ENCODE measurements around the gene ITGB3.

The ITGB3 gene

GRCh38 chr17:47276444-47276843 lies 22.8 kb downstream of the ITGB3 start:
- DNase-seq (ENCODE audit: low spot score), result no peak

GRCh38 chr17:47276868-47277267 lies 23.2 kb downstream of the ITGB3 start:
- DNase-seq (ENCODE audit: low spot score), result no peak

DNA sequence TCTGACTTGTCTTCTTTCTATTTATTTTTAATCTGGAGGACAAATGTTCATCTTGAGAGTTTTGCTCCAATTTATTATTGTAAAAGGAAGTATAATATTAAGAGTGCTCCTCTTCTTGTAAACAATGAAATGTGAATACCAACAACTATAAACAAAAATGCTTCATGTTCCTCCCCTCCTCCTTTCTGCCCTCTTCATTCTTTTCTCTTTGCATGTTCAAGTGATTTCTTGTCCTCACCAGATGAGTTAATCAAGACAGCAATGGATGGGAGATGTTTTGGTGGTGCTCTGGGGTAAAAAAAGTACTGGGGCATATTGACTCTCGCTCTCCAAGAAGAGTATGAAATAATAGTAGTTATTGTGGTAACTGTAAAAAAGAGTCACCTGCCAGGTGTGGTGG lies 24.3 kb downstream of the ITGB3 start:
- no peak for DNase-seq (ENCODE audit: low spot score)

- DNase-seq (ENCODE audit: low spot score), result no peak
Measured at GRCh38 chr17:47278561-47278960, 24.9 kb downstream of the ITGB3 start.

DNA sequence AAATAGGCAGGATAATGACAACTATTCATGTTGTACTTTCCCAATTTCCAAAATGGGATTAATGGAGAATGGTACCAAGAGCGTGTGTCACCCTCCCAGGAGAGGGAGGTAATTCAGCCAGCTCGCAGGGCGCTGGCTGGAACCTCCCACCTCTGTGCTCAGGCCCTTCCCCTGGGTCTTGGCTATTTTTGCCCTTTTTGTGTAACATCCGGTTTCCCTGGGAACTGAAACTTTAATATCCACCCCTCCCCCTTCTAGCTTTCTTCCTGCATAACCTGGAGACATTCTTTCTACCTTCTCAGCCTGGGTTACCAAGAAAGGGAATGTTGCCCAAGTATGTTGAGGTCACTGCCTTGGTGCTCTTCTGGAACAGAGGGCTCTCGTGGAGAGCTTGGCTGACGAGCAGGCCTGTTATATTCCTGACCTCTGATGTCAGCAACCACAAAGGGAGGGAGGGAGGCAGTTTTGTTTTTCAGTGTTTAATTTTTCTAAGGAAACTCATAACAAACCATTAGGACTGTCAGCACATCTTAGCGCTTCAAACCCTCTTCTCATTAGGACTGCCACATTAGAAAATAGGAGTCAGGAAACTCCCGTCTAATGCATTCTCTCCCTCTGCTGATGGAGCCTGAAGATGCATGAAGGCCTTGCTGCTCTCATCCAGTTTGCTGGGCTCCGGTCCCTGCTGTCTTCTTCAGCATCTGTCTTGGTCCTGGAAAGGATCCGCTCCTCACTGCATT lies 25.6 kb downstream of the ITGB3 start:
- no peak for DNase-seq (ENCODE audit: low spot score)

DNA sequence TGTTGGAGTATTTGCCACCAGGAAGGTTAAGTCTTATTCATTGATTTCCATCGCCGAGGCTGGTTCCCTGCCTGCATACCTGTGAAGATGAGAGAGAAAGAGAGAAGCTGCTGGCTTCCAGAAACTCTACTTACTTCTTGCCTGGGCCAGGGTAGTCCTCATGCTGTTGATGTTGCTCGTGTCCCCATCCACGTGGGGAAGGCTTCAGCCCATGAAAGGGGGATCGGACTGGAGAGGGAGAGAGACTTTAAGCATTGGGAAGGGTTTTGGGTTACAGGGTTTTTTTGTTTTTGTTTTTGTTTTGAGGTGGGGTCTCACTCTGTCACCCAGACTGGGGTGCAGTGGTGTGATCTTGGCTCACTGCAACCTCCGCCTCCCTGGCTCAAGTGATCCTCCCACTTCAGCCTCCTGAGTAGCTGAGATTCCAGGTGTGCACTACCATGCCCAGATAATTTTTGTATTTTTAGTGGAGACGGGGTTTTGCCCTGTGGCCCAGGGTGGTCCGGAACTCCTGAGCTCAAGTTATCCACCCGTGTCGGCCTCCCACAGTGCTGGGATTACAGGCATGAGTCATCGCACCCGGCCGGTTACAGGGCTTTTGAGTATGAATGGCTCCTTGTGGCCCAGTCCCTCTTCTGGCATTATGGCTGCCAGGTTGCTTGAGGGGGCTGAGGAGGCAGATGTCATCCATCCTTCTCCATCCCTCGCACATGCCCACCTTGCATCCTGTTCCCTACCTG lies 26.6 kb downstream of the ITGB3 start:
- no peak for DNase-seq (ENCODE audit: low spot score)

- DNase-seq (ENCODE audit: low spot score), result no peak
Measured at GRCh38 chr17:47281216-47281615, 27.6 kb downstream of the ITGB3 start.

DNA sequence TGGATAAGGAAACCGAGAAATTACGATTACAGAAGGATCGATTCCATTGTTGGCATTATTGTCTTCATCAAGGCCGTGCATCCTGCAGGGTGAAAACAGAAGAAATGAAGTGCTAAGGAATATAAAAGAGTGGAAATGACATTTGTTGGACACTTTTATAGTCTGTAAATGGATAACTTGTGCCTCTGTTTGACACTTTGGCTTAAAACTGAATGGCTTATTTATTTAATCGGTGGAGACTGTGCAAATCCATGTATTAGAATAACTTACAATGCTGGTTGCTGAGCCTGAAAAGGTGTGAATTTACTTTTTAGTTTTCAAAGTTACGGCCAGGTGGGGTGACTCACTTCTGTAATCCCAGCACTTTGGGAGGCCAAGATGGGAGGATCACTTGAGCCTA lies 31.4 kb downstream of the ITGB3 start:
- no peak for DNase-seq (ENCODE audit: low spot score)

- no peak for DNase-seq (ENCODE audit: low spot score)
Measured at GRCh38 chr17:47286198-47286914, 32.7 kb downstream of the ITGB3 start.

DNA sequence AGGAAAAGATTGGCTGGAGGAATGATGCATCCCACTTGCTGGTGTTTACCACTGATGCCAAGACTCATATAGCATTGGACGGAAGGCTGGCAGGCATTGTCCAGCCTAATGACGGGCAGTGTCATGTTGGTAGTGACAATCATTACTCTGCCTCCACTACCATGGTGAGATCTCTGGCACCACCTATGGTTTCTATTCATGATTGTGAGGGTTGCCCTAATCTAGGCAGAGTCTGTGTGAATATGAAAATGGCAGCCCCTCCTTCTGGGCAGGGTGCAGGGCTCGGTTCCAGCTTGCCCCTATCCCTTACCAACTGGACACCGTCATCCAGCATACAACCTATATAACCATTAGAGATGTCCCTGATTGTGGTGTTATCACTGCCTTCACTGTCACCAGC lies 33.4 kb downstream of the ITGB3 start:
- no peak for DNase-seq (ENCODE audit: low spot score)

- DNase-seq (ENCODE audit: low spot score), result peak; percentile 22
Measured at GRCh38 chr17:47287639-47288038, 34.0 kb downstream of the ITGB3 start.

DNA sequence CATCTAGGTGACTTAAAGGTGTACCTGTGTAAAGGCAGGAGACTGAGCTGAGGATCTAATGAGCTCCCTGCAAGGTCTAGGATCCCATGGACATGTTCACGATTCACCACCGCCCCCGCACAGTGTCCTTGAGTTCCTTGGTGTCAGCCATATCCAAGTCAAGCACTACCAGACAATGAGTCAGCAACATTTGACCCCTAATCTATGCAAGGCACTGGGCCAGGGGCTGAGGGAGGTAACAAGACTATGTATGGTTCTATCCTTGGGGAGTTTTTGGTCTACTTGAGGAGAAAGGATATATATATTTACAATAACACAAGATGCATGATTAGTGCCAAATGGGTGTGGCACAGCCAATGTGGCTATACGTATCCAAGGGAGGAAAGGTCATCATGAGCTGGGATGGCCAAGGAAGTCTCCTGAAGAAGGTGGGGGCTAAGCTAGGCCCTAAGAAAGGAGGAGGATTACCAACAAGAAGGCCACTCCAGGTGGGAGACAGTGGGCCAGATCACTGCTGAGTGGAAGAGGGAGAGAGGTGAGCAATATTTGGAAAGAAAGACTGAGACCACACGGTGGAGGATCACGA lies 35.0 kb downstream of the ITGB3 start:
- DNase-seq (ENCODE audit: low spot score), result peak; percentile 76

GRCh38 chr17:47289302-47289701 lies 35.7 kb downstream of the ITGB3 start:
- DNase-seq (ENCODE audit: low spot score), result no peak

- no peak for DNase-seq (ENCODE audit: low spot score)
Measured at GRCh38 chr17:47290870-47291241, 37.2 kb downstream of the ITGB3 start.

DNA sequence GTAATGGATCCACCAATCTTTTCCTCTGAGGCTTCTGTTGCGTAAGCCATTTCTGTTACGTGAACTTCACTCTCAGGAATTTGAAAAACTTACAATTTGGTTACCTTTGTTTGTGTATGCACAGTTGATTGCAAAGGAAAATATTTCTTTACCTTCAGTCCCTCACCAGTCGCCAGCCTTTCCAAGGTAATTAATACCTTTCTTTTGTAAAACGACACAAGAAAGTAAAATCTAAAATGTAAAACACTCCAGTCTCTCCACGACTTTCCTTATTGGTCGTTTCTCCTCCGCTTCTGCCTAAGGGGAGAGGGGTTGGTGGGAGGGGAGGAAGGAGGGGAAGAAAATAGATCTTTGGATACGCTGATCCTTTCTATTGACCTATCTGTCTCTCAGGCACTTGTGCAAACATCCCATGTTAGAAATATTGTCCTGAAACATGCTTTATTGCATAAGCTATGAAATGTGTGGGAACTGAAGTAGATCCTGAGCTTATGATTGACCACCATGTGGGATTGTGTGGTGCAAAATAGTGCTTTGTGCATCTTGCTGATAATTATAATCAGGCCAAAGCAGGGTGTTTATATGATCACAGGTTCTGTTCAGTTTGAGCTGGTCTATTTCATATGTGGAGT lies 37.7 kb downstream of the ITGB3 start:
- DNase-seq (ENCODE audit: low spot score), result no peak

- no peak for DNase-seq (ENCODE audit: low spot score)
Measured at GRCh38 chr17:47292206-47292605, 38.6 kb downstream of the ITGB3 start.

GRCh38 chr17:47295037-47295873 lies 41.6 kb downstream of the ITGB3 start:
- DNase-seq (ENCODE audit: low spot score), result no peak

DNA sequence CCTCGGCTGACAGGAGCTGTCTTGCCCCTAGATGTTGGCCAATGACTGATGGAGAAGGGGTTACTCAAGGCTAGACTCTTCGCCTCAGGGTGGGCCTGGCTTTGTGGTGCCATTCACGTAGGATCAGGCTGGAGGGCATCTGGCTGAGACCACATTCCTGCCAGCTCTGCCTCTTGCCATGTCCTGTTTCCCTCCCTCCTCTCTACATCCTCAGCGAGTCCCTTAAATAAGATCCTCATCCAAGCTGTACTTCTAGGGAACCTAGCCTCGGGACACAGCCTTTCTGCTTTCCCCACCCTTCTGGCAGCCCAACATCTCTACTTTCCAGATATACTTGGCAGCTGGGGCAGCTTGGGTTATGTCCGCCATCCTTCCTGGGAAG lies 42.2 kb downstream of the ITGB3 start:
- no peak for DNase-seq (ENCODE audit: low spot score)

DNA sequence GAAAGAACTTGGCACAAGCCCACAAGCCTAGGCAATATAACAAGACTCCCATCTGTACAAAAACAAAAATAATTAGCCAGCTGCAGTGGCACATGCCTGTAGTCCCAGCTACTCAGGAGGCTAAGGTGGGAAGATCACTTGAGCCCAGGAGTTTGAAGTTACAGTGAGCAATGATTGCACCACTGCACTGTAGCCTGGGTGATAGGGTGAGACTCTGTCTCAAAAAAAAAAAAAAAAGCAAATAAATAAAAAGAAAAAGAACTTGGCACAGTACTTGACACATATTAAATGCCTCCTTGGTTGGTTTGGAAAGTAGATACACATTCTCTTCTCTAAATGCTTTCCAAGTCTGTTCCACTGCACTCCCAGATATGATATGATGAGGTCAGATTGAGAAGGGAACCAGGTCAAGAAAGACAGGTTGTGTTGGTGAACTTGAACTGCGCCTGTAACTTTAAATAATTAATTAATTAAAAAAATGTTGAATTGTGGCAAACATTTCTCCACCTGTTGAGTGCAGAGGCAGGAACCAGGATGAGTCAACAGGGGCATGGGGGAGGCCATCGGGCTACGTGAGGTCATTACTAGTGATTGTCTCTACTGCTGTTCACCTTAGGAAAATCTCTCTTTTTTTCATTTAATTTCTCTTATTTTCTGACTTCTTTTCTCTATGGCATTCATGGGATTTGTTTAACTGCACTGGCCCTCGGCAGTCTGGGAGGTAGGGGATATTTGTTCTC lies 44.2 kb downstream of the ITGB3 start:
- no peak for DNase-seq (ENCODE audit: low spot score)

GRCh38 chr17:47298712-47299111 lies 45.1 kb downstream of the ITGB3 start:
- DNase-seq (ENCODE audit: low spot score), result no peak
